Endodermal cell (in vitro differentiated cells): Measurements from ENCODE around the gene CLPSL1. TPM values are rescaled to one million over a fixed set of nuclear protein-coding genes. Genes with fewer than 3 reads are reported as not detected.

ENCODE experiments used
- DNase-seq: peaks from one replicate; pipeline ENCODE4 v3.0.0-alpha.2; 2017
- H3K27ac ChIP-seq: 2 replicates; pipeline ENCODE4 v1.5.1; 2013; ENCODE audit warnings: mild to moderate bottlenecking, low read depth, low read length, moderate library complexity
- H3K27me3 ChIP-seq: 2 replicates; pipeline ENCODE4 v1.6.1; 2013; ENCODE audit warnings: mild to moderate bottlenecking, low read length, moderate library complexity; ENCODE audit not compliant: insufficient read depth, control insufficient read depth, poor library complexity, severe bottlenecking
- H3K36me3 ChIP-seq: 2 replicates; pipeline ENCODE4 v1.7.0; 2013; ENCODE audit warnings: mild to moderate bottlenecking, low read length, moderate library complexity; ENCODE audit not compliant: control insufficient read depth, insufficient read depth
- H3K4me1 ChIP-seq: one replicate; pipeline ENCODE4 v1.7.0; 2013; ENCODE audit warnings: low read length; ENCODE audit not compliant: control insufficient read depth, insufficient read depth
- H3K4me3 ChIP-seq: 2 replicates; pipeline ENCODE4 v1.5.1; 2013; ENCODE audit warnings: mild to moderate bottlenecking, low read length, moderate library complexity
- H3K9ac ChIP-seq: 2 replicates; pipeline ENCODE4 v1.6.1; 2013; ENCODE audit warnings: mild to moderate bottlenecking, low read length, moderate library complexity; ENCODE audit not compliant: poor library complexity, severe bottlenecking; ENCODE audit errors: extremely low read depth
- H3K9me3 ChIP-seq: 2 replicates; pipeline ENCODE4 v1.6.1; 2013; ENCODE audit warnings: mild to moderate bottlenecking, low read length, moderate library complexity; ENCODE audit not compliant: control insufficient read depth
- H3K27ac Mint-ChIP-seq: 2 replicates; pipeline ENCODE4 v1.8.0; 2020; ENCODE audit warnings: mixed read lengths
- H3K27me3 Mint-ChIP-seq: 2 replicates; pipeline ENCODE4 v1.8.0; 2021; ENCODE audit warnings: mild to moderate bottlenecking, mixed read lengths; ENCODE audit not compliant: insufficient read depth
- H3K36me3 Mint-ChIP-seq: 2 replicates; pipeline ENCODE4 v1.8.0; 2020; ENCODE audit warnings: low read depth, mixed read lengths
- H3K4me1 Mint-ChIP-seq: 2 replicates; pipeline ENCODE4 v1.8.0; 2020; ENCODE audit warnings: mixed read lengths
- H3K4me3 Mint-ChIP-seq: 2 replicates; pipeline ENCODE4 v1.8.0; 2020; ENCODE audit warnings: mild to moderate bottlenecking, moderate library complexity, mixed read lengths
- H3K9me3 Mint-ChIP-seq: 2 replicates; pipeline ENCODE4 v1.8.0; 2020; ENCODE audit warnings: mild to moderate bottlenecking, mixed read lengths
- CTCF ChIP-seq: fragments of 200-600 bp; sonication (generic); conservative IDR thresholded peaks from 2 replicates; pipeline ENCODE4 v1.5.0; 2021; ENCODE audit warnings: antibody characterized with exemption, mild to moderate bottlenecking
- WGBS, 2 experiments: methylation state at CpG; one replicate each; pipeline versions ENCODE4 v1.1.5 to v1.1.7; 2013; ENCODE audit warnings: missing lambda C conversion rate in 2 of 2, mixed read lengths in 1 of 2; ENCODE audit not compliant: insufficient coverage in 1 of 2, insufficient read length in 1 of 2; 5-methylcytosine and 5-hydroxymethylcytosine counted together
- total RNA-seq, 2 donors: library from RNA; stranded (reverse); fragmentation: NEBNext Ultra II Directional in 1 of 2; extraction: Animal tissue kit (Norgen Biotek cat#: 25700) in 1 of 2; gene quantifications; 2 replicates in 1 of 2; 3 replicates in 1 of 2; pipeline ENCODE4 v1.2.1, GENCODE V29; 2021

Gene CLPSL1
- total RNA-seq, 2 donors from 2014 or later, result not detected

GRCh38 chr6:35757456-35758123 lies 23.2 kb upstream of the CLPSL1 start:
- WGBS, 2 experiments, result 49 to 57% methylated on average over 9 to 10 of the region's 10 CpGs
- no peaks in the 10 kb centered on the region for H3K36me3 ChIP-seq
- H3K4me1 Mint-ChIP-seq, result peaks cover 2% of the 10 kb centered on the region

GRCh38 chr6:35759426-35759825 lies 21.4 kb upstream of the CLPSL1 start:
- Mint-ChIP-seq H3K36me3 (no peaks in the 10 kb centered on the region), H3K4me1 (peaks cover 16% of the 10 kb centered on the region)

More at GRCh38 chr6:35757456-35758123, 23.2 kb upstream of the CLPSL1 start:
- peak; percentile 79 for TF ChIP-seq CTCF
- no peaks in the 10 kb centered on the region for H3K36me3 Mint-ChIP-seq
- H3K4me3 Mint-ChIP-seq, result no peak overlapping the region
- Histone ChIP-seq H3K4me1 (no peaks in the 10 kb centered on the region), H3K27me3 (no peaks in the 10 kb centered on the region), H3K4me3 (no peak overlapping the region), H3K27ac (no peak overlapping the region), H3K9me3 (no peaks in the 10 kb centered on the region), H3K9ac (no peak overlapping the region)
- no peaks in the 10 kb centered on the region for H3K27me3 Mint-ChIP-seq
- no peak overlapping the region for H3K27ac Mint-ChIP-seq
- H3K9me3 Mint-ChIP-seq, result no peaks in the 10 kb centered on the region
- DNase-seq, result peak; percentile 86

GRCh38 chr6:35765739-35766138 lies 15.1 kb upstream of the CLPSL1 start:
- Mint-ChIP-seq H3K36me3 (no peaks in the 10 kb centered on the region), H3K27me3 (peaks cover 8% of the 10 kb centered on the region), H3K9me3 (no peaks in the 10 kb centered on the region), H3K4me3 (no peak overlapping the region), H3K4me1 (peaks cover 22% of the 10 kb centered on the region), H3K27ac (no peak overlapping the region)
- Histone ChIP-seq H3K4me1 (no peaks in the 10 kb centered on the region), H3K27me3 (no peaks in the 10 kb centered on the region), H3K27ac (no peak overlapping the region), H3K9me3 (no peaks in the 10 kb centered on the region), H3K4me3 (no peak overlapping the region), H3K9ac (no peak overlapping the region), H3K36me3 (no peaks in the 10 kb centered on the region)
- 90 to 94% methylated on average over 22 to 23 of the region's 23 CpGs for WGBS, 2 experiments
- no peak for TF ChIP-seq CTCF
- DNase-seq, result no peak

More at GRCh38 chr6:35759426-35759825, 21.4 kb upstream of the CLPSL1 start:
- H3K27me3 Mint-ChIP-seq, result no peaks in the 10 kb centered on the region
- Histone ChIP-seq H3K4me3 (no peak overlapping the region), H3K9ac (no peak overlapping the region), H3K27ac (no peak overlapping the region), H3K4me1 (no peaks in the 10 kb centered on the region), H3K9me3 (no peaks in the 10 kb centered on the region), H3K36me3 (no peaks in the 10 kb centered on the region), H3K27me3 (no peaks in the 10 kb centered on the region)
- no peak for DNase-seq
- whole genome bisulfite sequencing, 2 experiments, result 93 to 100% methylated on average over 3 of the region's 3 CpGs
- no peak overlapping the region for H3K4me3 Mint-ChIP-seq
- no peak for TF ChIP-seq CTCF
- no peak overlapping the region for H3K27ac Mint-ChIP-seq
- no peaks in the 10 kb centered on the region for H3K9me3 Mint-ChIP-seq
